ENCODE results near the gene MPP3. TPM values are rescaled to one million over a fixed set of nuclear protein-coding genes. Genes with fewer than 3 reads are reported as not detected.

MPP3 gene
- total and polyA plus RNA-seq, 9 of the 15 experiments (the other 6 are each of a cell fraction or from before 2014, with no cell fraction given) = 0.41 to 10.4 (median 4.5) TPM

DNA sequence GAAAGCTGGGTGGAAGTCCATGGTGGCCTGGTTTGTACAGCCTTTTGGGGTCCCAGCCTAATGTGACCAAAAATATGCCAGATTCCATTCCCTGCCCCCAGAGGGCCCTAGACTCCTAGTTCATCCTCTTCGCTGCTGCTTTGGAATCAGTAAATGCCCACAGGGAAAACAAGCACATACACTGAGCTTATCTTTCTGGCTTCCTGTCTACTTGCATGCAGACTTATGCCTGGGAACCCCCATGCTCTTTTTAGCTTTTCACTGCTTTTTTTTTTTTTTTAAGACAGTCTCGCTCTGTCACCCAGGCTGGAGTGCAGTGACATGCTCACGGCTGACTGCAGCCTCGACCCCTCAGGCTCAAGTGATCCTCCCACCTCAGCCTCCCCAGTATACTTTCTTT is 7.9 kb upstream of the MPP3 start (continued):
- TF ChIP-seq, protein P1, sequence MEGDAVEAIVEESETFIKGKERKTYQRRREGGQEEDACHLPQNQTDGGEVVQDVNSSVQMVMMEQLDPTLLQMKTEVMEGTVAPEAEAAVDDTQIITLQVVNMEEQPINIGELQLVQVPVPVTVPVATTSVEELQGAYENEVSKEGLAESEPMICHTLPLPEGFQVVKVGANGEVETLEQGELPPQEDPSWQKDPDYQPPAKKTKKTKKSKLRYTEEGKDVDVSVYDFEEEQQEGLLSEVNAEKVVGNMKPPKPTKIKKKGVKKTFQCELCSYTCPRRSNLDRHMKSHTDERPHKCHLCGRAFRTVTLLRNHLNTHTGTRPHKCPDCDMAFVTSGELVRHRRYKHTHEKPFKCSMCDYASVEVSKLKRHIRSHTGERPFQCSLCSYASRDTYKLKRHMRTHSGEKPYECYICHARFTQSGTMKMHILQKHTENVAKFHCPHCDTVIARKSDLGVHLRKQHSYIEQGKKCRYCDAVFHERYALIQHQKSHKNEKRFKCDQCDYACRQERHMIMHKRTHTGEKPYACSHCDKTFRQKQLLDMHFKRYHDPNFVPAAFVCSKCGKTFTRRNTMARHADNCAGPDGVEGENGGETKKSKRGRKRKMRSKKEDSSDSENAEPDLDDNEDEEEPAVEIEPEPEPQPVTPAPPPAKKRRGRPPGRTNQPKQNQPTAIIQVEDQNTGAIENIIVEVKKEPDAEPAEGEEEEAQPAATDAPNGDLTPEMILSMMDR (IDR thresholded peaks at IDR 0.05 in 2 of 3, conservative IDR thresholded peaks at IDR 0.05 in 1 of 3; ENCODE audit: insufficient read depth in 2 of 3, low read depth in 1 of 3, low read length in 3 of 3) = peak; percentile 36 to 64 (median 60); a peak in 4 of 6 replicates
- TF ChIP-seq ZNF384 (IDR thresholded peaks at IDR 0.05; ENCODE audit: low read depth, low read length) = peak; percentile 64
- TF ChIP-seq RAD21 (CRISPR knock-in tag; conservative IDR thresholded peaks at IDR 0.05 in 1 of 2, IDR thresholded peaks at IDR 0.05 in 1 of 2) = peak in 1 of 2 experiments; percentile 40; a peak in 2 of 4 replicates
- TF ChIP-seq ZBTB7A (IDR thresholded peaks at IDR 0.05; ENCODE audit: borderline replicate concordance, control insufficient read depth, low read depth, low read length) = 0 out of 2 replicates have a peak, but pooled peaks have one; percentile 26

DNA sequence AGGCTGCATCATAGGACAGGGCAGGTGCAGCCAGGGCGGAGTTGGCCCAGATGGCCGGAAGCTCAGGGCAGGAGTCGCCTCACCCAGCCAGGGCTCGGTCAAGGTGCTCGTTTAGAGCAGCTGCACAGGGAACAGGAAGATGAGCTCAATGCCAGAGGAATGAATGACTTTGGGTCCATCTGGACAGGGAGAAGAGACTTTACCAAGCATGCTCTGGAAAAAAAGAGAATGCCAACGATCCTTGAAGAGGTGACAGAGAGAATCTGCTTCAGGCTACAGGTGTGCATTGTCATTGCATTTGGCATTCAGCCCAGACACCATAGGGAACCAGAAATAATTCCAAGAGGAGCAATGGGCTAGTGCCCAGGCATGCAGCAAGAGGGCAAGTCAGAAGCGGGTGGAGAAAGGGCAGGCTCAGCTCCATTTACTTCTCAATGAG is 6.7 kb upstream of the MPP3 start:
- peak in 1 of 4 experiments; percentile 49 for DNase-seq (ENCODE audit: extremely low read depth in 1 of 4, low spot score in 3 of 4)
- ATAC-seq = peak; percentile 72
- Histone ChIP-seq H3K9ac (ENCODE audit: insufficient read depth in 1 of 2, low read depth in 2 of 2, low read length in 2 of 2) (peak overlapping the region in 1 of 2 experiments; percentile 67; a peak in 2 of 4 replicates), H3K4me2 (ENCODE audit: insufficient read depth, low read length) (peak overlapping the region; percentile 51; the same call in 1 of the 2 replicates), H3K9me3 (replicated peaks; ENCODE audit: control insufficient read depth, insufficient read depth, low read depth, low read length) (no peaks in the 10 kb centered on the region), H2AFZ (ENCODE audit: low read depth, low read length) (peak overlapping the region; percentile 35; the same call in 1 of the 2 replicates), H3K9me1 (ENCODE audit: control insufficient read depth, insufficient read depth, low read length) (no peaks in the 10 kb centered on the region), H3K36me3 (ENCODE audit: control insufficient read depth, insufficient read depth, low read length) (no peaks in the 10 kb centered on the region), H4K20me1 (replicated peaks; ENCODE audit: control insufficient read depth, insufficient read depth, low read length) (no peaks in the 10 kb centered on the region; the same call in 1 of the 2 replicates), H3K27me3 (ENCODE audit: control insufficient read depth in 2 of 2, insufficient read depth in 2 of 2, low read length in 2 of 2) (no peaks in the 10 kb centered on the region), H3K27ac (ENCODE audit: extremely low read depth, low read depth, low read length) (no peak overlapping the region), H3K4me1 (replicated peaks in 1 of 2; ENCODE audit: control insufficient read depth in 2 of 2, insufficient read depth in 2 of 2, low read length in 2 of 2) (peaks cover 15 to 16% of the 10 kb centered on the region in 2 experiments), H3K79me2 (ENCODE audit: control insufficient read depth, insufficient read depth, low read length) (no peaks in the 10 kb centered on the region), H3K4me3 (no peak overlapping the region)
- BruUV-seq (replicated peaks) = no TSS peak
- WGBS (ENCODE audit: insufficient coverage, low coverage, missing lambda C conversion rate) = 1% methylated on average over 7 of the region's 7 CpGs
- peak; percentile 11 for FAIRE-seq
- ChIA-PET CTCF (ENCODE audit: low intra/inter-chr PET ratio) (no interaction called here), POLR2A (interaction anchor here (0.6 to 2.3 kb wide), 4 partner anchors 9 to 61 kb away, joined by 3 to 9 read pairs (median 4); no protein-coding TSS in a partner anchor)
- intact Hi-C loops (cut with micrococcal nuclease) (loop anchor here (10.0 kb wide), 1 partner anchor 145 kb away; no protein-coding TSS in a partner anchor), in situ Hi-C loops (cut with MboI) (no loop called here)
- TF ChIP-seq, protein P2, sequence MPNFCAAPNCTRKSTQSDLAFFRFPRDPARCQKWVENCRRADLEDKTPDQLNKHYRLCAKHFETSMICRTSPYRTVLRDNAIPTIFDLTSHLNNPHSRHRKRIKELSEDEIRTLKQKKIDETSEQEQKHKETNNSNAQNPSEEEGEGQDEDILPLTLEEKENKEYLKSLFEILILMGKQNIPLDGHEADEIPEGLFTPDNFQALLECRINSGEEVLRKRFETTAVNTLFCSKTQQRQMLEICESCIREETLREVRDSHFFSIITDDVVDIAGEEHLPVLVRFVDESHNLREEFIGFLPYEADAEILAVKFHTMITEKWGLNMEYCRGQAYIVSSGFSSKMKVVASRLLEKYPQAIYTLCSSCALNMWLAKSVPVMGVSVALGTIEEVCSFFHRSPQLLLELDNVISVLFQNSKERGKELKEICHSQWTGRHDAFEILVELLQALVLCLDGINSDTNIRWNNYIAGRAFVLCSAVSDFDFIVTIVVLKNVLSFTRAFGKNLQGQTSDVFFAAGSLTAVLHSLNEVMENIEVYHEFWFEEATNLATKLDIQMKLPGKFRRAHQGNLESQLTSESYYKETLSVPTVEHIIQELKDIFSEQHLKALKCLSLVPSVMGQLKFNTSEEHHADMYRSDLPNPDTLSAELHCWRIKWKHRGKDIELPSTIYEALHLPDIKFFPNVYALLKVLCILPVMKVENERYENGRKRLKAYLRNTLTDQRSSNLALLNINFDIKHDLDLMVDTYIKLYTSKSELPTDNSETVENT (CRISPR knock-in tag; IDR thresholded peaks at IDR 0.05) = no peak
- TF ChIP-seq, protein P3, sequence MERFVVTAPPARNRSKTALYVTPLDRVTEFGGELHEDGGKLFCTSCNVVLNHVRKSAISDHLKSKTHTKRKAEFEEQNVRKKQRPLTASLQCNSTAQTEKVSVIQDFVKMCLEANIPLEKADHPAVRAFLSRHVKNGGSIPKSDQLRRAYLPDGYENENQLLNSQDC (CRISPR knock-in tag; IDR thresholded peaks at IDR 0.05) = no peak
- TF ChIP-seq NFIC (IDR thresholded peaks at IDR 0.05) = peak; percentile 90
- no peak for TF ChIP-seq ZBTB1 (CRISPR knock-in tag; IDR thresholded peaks at IDR 0.05; ENCODE audit: borderline replicate concordance, low read depth)
- TF ChIP-seq ZNF707 (CRISPR knock-in tag; conservative IDR thresholded peaks at IDR 0.05) = no peak
- peak; percentile 63; the same call in 1 of the 2 replicates for TF ChIP-seq MAFF (IDR thresholded peaks at IDR 0.05; ENCODE audit: low read length)
- no peak for TF ChIP-seq CREM (IDR thresholded peaks at IDR 0.05; ENCODE audit: low read depth)
- no peak for TF ChIP-seq RBM15 (IDR thresholded peaks at IDR 0.05; ENCODE audit: insufficient read depth, low read length)
- TF ChIP-seq RUNX1 (IDR thresholded peaks at IDR 0.05; ENCODE audit: low read depth) = no peak
- TF ChIP-seq, protein P4, sequence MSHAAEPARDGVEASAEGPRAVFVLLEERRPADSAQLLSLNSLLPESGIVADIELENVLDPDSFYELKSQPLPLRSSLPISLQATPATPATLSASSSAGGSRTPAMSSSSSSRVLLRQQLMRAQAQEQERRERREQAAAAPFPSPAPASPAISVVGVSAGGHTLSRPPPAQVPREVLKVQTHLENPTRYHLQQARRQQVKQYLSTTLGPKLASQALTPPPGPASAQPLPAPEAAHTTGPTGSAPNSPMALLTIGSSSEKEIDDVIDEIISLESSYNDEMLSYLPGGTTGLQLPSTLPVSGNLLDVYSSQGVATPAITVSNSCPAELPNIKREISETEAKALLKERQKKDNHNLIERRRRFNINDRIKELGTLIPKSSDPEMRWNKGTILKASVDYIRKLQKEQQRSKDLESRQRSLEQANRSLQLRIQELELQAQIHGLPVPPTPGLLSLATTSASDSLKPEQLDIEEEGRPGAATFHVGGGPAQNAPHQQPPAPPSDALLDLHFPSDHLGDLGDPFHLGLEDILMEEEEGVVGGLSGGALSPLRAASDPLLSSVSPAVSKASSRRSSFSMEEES (CRISPR knock-in tag; IDR thresholded peaks at IDR 0.05) = no peak

Data from K562 (cell line).